HEK293 (cell line): ENCODE data around the gene LCN2.

ENCODE experiments used
- CTCF ChIP-seq: fragments of 450-650 bp; formaldehyde crosslinking; IDR thresholded peaks from 2 replicates; pipeline ENCODE4 v1.5.1; 2016; ENCODE audit warnings: missing biosample characterization, missing genetic modification characterization
- HOXC10 ChIP-seq: sonication (generic); formaldehyde crosslinking; IDR thresholded peaks from 2 replicates; pipeline ENCODE4 v1.8.1; 2023; ENCODE audit warnings: mild to moderate bottlenecking, missing genetic modification reagents
- YY1 ChIP-seq: fragments of 450-650 bp; formaldehyde crosslinking; IDR thresholded peaks from 2 replicates; pipeline ENCODE4 v1.5.1; 2018; ENCODE audit warnings: missing biosample characterization, missing genetic modification characterization
- ZBTB44 ChIP-seq: fragments of 450-650 bp; IDR thresholded peaks from 2 replicates; pipeline ENCODE4 v1.5.1; 2018; ENCODE audit warnings: missing biosample characterization, mild to moderate bottlenecking, missing genetic modification characterization
- ZNF621 ChIP-seq: fragments of 450-650 bp; formaldehyde crosslinking; IDR thresholded peaks from 2 replicates; pipeline ENCODE4 v1.5.1; 2017; ENCODE audit warnings: missing biosample characterization, missing genetic modification characterization
- TF ChIP-seq, protein P1 (sequence below): fragments of 450-650 bp; formaldehyde crosslinking; IDR thresholded peaks from 2 replicates; pipeline ENCODE4 v1.5.1; 2016; ENCODE audit warnings: missing biosample characterization, missing genetic modification characterization
- TF ChIP-seq, protein P2 (sequence below): fragments of 450-650 bp; formaldehyde crosslinking; IDR thresholded peaks from 2 replicates; pipeline ENCODE4 v1.5.1; 2017; ENCODE audit warnings: missing biosample characterization, missing genetic modification characterization

DNA sequence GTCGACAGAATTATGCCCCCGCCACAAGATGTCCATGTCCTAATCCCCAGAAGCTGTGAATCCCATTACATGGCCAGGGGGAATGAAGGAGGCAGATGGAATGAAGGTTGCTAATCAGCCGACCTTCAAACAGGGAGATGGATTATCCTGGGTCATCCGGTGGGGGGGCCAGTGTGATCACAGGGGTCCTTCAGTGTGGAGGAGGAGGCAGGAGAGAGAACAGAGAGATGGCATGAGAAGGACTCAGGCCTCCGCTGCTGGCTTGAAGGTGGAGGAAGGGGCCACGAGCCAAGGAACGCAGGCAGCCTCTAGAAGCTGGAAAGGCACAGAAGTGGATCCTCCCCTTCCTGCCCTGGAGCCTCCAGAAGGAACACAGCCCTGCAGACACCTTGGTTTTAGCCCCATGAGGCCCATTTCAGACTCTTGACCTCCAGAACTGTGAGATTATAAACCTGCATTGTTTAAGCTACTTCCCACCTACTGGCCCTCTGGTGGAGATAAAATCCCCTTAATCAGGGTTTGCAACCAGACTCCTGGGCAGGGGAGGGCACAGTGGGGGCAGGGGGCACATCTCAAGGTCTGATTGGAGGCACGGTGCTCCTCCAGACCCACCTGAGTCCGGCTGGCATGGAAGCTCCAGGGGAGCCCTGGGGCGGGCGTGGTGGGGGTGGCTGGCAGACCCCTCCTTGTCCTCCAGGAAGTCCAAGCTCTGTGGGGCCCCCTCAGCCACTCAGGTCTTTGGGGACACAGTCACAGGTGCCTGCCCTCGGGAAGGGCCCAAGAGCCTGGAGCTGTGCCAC, 35.5 kb upstream of the LCN2 start:
- TF ChIP-seq, protein P1, sequence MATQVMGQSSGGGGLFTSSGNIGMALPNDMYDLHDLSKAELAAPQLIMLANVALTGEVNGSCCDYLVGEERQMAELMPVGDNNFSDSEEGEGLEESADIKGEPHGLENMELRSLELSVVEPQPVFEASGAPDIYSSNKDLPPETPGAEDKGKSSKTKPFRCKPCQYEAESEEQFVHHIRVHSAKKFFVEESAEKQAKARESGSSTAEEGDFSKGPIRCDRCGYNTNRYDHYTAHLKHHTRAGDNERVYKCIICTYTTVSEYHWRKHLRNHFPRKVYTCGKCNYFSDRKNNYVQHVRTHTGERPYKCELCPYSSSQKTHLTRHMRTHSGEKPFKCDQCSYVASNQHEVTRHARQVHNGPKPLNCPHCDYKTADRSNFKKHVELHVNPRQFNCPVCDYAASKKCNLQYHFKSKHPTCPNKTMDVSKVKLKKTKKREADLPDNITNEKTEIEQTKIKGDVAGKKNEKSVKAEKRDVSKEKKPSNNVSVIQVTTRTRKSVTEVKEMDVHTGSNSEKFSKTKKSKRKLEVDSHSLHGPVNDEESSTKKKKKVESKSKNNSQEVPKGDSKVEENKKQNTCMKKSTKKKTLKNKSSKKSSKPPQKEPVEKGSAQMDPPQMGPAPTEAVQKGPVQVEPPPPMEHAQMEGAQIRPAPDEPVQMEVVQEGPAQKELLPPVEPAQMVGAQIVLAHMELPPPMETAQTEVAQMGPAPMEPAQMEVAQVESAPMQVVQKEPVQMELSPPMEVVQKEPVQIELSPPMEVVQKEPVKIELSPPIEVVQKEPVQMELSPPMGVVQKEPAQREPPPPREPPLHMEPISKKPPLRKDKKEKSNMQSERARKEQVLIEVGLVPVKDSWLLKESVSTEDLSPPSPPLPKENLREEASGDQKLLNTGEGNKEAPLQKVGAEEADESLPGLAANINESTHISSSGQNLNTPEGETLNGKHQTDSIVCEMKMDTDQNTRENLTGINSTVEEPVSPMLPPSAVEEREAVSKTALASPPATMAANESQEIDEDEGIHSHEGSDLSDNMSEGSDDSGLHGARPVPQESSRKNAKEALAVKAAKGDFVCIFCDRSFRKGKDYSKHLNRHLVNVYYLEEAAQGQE (tag by site-specific recombination): no peak
- TF ChIP-seq CTCF (tag by site-specific recombination) (no peak), YY1 (no peak), ZNF621 (tag by site-specific recombination) (no peak), HOXC10 (CRISPR knock-in tag) (no peak), ZBTB44 (no peak)
- TF ChIP-seq, protein P2, sequence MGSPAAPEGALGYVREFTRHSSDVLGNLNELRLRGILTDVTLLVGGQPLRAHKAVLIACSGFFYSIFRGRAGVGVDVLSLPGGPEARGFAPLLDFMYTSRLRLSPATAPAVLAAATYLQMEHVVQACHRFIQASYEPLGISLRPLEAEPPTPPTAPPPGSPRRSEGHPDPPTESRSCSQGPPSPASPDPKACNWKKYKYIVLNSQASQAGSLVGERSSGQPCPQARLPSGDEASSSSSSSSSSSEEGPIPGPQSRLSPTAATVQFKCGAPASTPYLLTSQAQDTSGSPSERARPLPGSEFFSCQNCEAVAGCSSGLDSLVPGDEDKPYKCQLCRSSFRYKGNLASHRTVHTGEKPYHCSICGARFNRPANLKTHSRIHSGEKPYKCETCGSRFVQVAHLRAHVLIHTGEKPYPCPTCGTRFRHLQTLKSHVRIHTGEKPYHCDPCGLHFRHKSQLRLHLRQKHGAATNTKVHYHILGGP (tag by site-specific recombination): no peak
